Small intestine (tissue), 7 donors: ENCODE data around the gene SMOC1. TPM values are rescaled to one million over a fixed set of nuclear protein-coding genes. Genes with fewer than 3 reads are reported as not detected.
A peak's percentile ranks its signal among the peaks of the same experiment; 100 is the strongest.

ENCODE experiments used
- DNase-seq, 2 donors: peaks; one replicate each; pipeline versions ENCODE4 v3.0.0 to v3.0.0-alpha.2; 2013
- FAIRE-seq: peaks from 2 replicates; lab custom pipeline; 2012; peaks lifted over from hg19 to GRCh38; lab: Jason Lieb, UNC
- H3K27ac ChIP-seq, 3 donors: one replicate each; pipeline ENCODE4 v1.5.1; 2013; ENCODE audit warnings: low read length in 2 of 3, mild to moderate bottlenecking in 2 of 3, control low read depth in 1 of 3, inconsistent platforms in 1 of 3, low read depth in 1 of 3, moderate library complexity in 1 of 3
- H3K27me3 ChIP-seq, 3 donors: one replicate each; pipeline ENCODE4 v1.6.1; 2013; ENCODE audit warnings: low read length in 3 of 3, inconsistent platforms in 1 of 3; ENCODE audit not compliant: control insufficient read depth in 3 of 3, insufficient read depth in 3 of 3
- H3K36me3 ChIP-seq, 3 donors: one replicate each; pipeline ENCODE4 v1.6.1; 2013; ENCODE audit warnings: low read length in 3 of 3, inconsistent platforms in 1 of 3, low read depth in 1 of 3, mild to moderate bottlenecking in 1 of 3, moderate library complexity in 1 of 3; ENCODE audit not compliant: control insufficient read depth in 3 of 3, insufficient read depth in 2 of 3
- H3K4me1 ChIP-seq, 3 donors: one replicate each; pipeline ENCODE4 v1.6.1; 2013; ENCODE audit warnings: low read length in 2 of 3, inconsistent platforms in 1 of 3, low read depth in 1 of 3, mild to moderate bottlenecking in 1 of 3, moderate library complexity in 1 of 3; ENCODE audit not compliant: control insufficient read depth in 3 of 3, insufficient read depth in 2 of 3
- H3K4me3 ChIP-seq, 3 donors: one replicate each; pipeline ENCODE4 v1.5.1; 2013; ENCODE audit warnings: low read length in 3 of 3, control low read depth in 1 of 3, inconsistent platforms in 1 of 3, low read depth in 1 of 3, mild to moderate bottlenecking in 1 of 3, moderate library complexity in 1 of 3
- H3K9me3 ChIP-seq, 2 donors: one replicate each; pipeline ENCODE4 v1.6.1; 2013; ENCODE audit warnings: low read depth in 1 of 2, low read length in 1 of 2; ENCODE audit not compliant: control insufficient read depth in 2 of 2, insufficient read depth in 1 of 2
- WGBS, 3 donors: extraction: QIAGEN DNeasy Blood & Tissue Kit; methylation state at CpG; one replicate each; pipeline ENCODE4 v1.1.7; 2013; 5-methylcytosine and 5-hydroxymethylcytosine counted together
- polyA plus RNA-seq, 4 donors: library from polyadenylated mRNA; stranded (reverse) in 3 of 4; unstranded in 1 of 4; fragments of 200-250 nt in 3 of 4; fragments of 120-200 nt in 1 of 4; gene quantifications; one replicate each; pipeline versions ENCODE4 v1.2.1 to v1.2.3, GENCODE V29; 2013
- donor health status: healthy with polysubstance abuse.
- donor health status: control.
- donor health status: control.
- donor health status: Bipolar disorder and iron deficiency.
- donor health status: healthy.

Gene SMOC1
- polyA plus RNA-seq, 4 donors: 0.94 to 3.5 (median 1.9) TPM; not detected in 1

GRCh38 chr14:69959136-69959535 lies 79.9 kb downstream of the SMOC1 start:
- FAIRE-seq (no peak), DNase-seq (no peak)
- no peak overlapping the region for H3K4me3 ChIP-seq
- H3K27ac ChIP-seq: no peak overlapping the region
- no peaks in the 10 kb centered on the region for H3K4me1 ChIP-seq
- H3K9me3 ChIP-seq: no peaks in the 10 kb centered on the region
- H3K27me3 ChIP-seq: peaks cover 0 to 2% (median 0%) of the 10 kb centered on the region in 3 donors
- WGBS, 3 donors: 90 to 93% (median 91%) methylated on average over 3 of the region's 3 CpGs
- H3K36me3 ChIP-seq: no peaks in the 10 kb centered on the region

DNA sequence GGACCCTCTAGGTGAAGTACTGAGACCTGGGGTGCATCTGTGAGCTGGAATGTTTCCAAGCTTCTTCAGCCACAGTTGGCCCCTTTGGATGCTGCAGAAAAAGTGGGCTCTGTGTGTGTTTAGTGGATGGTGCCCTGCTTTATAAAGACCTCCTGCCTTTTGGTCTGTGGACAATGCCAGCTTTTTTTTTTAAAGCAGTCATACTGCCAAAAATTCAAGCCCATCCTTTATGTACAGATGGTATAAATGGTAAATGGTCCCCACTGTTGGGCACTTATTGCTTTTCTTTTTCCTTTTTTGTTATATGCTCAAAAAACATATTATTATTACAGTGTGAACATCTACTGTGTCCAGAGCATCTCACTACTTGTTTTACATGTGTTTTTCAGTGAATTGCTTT lies 81.1 kb downstream of the SMOC1 start:
- no peak for DNase-seq
- H3K27me3 ChIP-seq: no peaks in the 10 kb centered on the region
- no peak overlapping the region for H3K4me3 ChIP-seq
- H3K27ac ChIP-seq: no peak overlapping the region
- no peaks in the 10 kb centered on the region for H3K36me3 ChIP-seq
- H3K9me3 ChIP-seq: no peaks in the 10 kb centered on the region
- H3K4me1 ChIP-seq: no peaks in the 10 kb centered on the region
- no peak for FAIRE-seq

GRCh38 chr14:69963966-69964365 lies 84.8 kb downstream of the SMOC1 start:
- no peak overlapping the region for H3K27ac ChIP-seq
- no peaks in the 10 kb centered on the region for H3K36me3 ChIP-seq
- WGBS, 3 donors: 74 to 86% (median 77%) methylated on average over 4 of the region's 4 CpGs
- no peak overlapping the region for H3K4me3 ChIP-seq
- FAIRE-seq (no peak), DNase-seq (no peak)
- no peaks in the 10 kb centered on the region for H3K9me3 ChIP-seq
- no peaks in the 10 kb centered on the region for H3K4me1 ChIP-seq
- H3K27me3 ChIP-seq: no peaks in the 10 kb centered on the region

- Histone ChIP-seq H3K9me3 (no peaks in the 10 kb centered on the region), H3K36me3 (no peaks in the 10 kb centered on the region), H3K27ac (no peak overlapping the region), H3K27me3 (no peaks in the 10 kb centered on the region), H3K4me1 (no peaks in the 10 kb centered on the region), H3K4me3 (no peak overlapping the region)
- FAIRE-seq (no peak), DNase-seq (no peak)
- 93 to 96% (median 95%) methylated on average over 4 of the region's 4 CpGs for WGBS, 3 donors
Measured at GRCh38 chr14:69964841-69965240, 85.6 kb downstream of the SMOC1 start.

GRCh38 chr14:69968132-69968531 lies 88.9 kb downstream of the SMOC1 start:
- DNase-seq (no peak), FAIRE-seq (no peak)
- H3K4me1 ChIP-seq: peaks cover 0 to 6% (median 3%) of the 10 kb centered on the region in 3 donors
- no peaks in the 10 kb centered on the region for H3K36me3 ChIP-seq
- no peaks in the 10 kb centered on the region for H3K27me3 ChIP-seq
- no peak overlapping the region for H3K4me3 ChIP-seq
- WGBS, 3 donors: 77 to 91% (median 81%) methylated on average over 2 of the region's 2 CpGs
- no peak overlapping the region for H3K27ac ChIP-seq
- H3K9me3 ChIP-seq: no peaks in the 10 kb centered on the region

DNA sequence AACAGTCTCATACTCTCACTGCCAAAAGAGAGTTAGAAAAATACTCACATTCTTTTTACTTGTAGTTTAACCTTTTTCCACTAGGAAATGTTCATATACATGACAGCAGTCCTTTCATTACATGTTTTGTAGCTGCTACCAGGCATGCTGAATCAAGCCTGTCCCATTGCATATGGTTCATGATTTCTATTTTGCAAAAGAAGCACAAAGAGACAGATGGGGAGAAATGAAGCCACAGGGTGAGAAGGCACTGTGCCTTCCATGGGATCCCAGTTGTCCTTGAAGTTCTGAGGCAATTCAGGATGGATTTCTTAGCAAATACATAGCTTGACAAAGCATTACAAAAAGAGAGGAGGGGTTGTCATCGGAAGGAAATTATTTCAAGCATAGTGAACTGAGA lies 89.5 kb downstream of the SMOC1 start:
- DNase-seq (no peak), FAIRE-seq (no peak)
- Histone ChIP-seq H3K4me1 (peaks cover 0 to 6% (median 3%) of the 10 kb centered on the region in 3 donors), H3K9me3 (no peaks in the 10 kb centered on the region), H3K4me3 (no peak overlapping the region), H3K36me3 (no peaks in the 10 kb centered on the region), H3K27me3 (no peaks in the 10 kb centered on the region), H3K27ac (no peak overlapping the region)
- WGBS, 3 donors: 86 to 100% (median 90%) methylated on average over 1 of the region's 1 CpG

- no peak for FAIRE-seq
- WGBS, 3 donors: 61 to 87% (median 68%) methylated on average over 5 of the region's 5 CpGs
- no peaks in the 10 kb centered on the region for H3K27me3 ChIP-seq
Measured at GRCh38 chr14:69972755-69973154, 93.5 kb downstream of the SMOC1 start.

GRCh38 chr14:69973846-69974245 lies 94.6 kb downstream of the SMOC1 start:
- Histone ChIP-seq H3K4me1 (peaks cover 0 to 6% (median 3%) of the 10 kb centered on the region in 3 donors), H3K27me3 (no peaks in the 10 kb centered on the region), H3K9me3 (no peaks in the 10 kb centered on the region), H3K4me3 (no peak overlapping the region), H3K36me3 (no peaks in the 10 kb centered on the region), H3K27ac (no peak overlapping the region)
- no peak for DNase-seq
- WGBS, 3 donors: 74 to 81% (median 77%) methylated on average over 1 of the region's 1 CpG
- FAIRE-seq: no peak

More at GRCh38 chr14:69972755-69973154, 93.5 kb downstream of the SMOC1 start:
- no peak overlapping the region for H3K4me3 ChIP-seq
- peaks cover 0 to 6% (median 3%) of the 10 kb centered on the region in 3 donors for H3K4me1 ChIP-seq
- H3K9me3 ChIP-seq: no peaks in the 10 kb centered on the region
- no peak overlapping the region for H3K27ac ChIP-seq
- DNase-seq: peak; percentile 24 to 59
- H3K36me3 ChIP-seq: no peaks in the 10 kb centered on the region

GRCh38 chr14:69979882-69980281 lies 100.7 kb downstream of the SMOC1 start:
- 67 to 83% (median 82%) methylated on average over 1 of the region's 1 CpG for WGBS, 3 donors
- no peak for DNase-seq
- Histone ChIP-seq H3K9me3 (no peaks in the 10 kb centered on the region), H3K27me3 (peaks cover 0 to 5% (median 4%) of the 10 kb centered on the region in 3 donors), H3K4me1 (peaks cover 0 to 19% (median 0%) of the 10 kb centered on the region in 3 donors), H3K4me3 (no peak overlapping the region), H3K36me3 (no peaks in the 10 kb centered on the region), H3K27ac (no peak overlapping the region)
- FAIRE-seq: no peak
